Measurements from ENCODE around the gene TMEM222. TPM values are rescaled to one million over a fixed set of nuclear protein-coding genes. Genes with fewer than 3 reads are reported as not detected.
A peak's percentile ranks its signal among the peaks of the same experiment; 100 is the strongest.

TMEM222 gene
- total RNA-seq, 1 donor from 2014 or later = 11.1 TPM

DNA sequence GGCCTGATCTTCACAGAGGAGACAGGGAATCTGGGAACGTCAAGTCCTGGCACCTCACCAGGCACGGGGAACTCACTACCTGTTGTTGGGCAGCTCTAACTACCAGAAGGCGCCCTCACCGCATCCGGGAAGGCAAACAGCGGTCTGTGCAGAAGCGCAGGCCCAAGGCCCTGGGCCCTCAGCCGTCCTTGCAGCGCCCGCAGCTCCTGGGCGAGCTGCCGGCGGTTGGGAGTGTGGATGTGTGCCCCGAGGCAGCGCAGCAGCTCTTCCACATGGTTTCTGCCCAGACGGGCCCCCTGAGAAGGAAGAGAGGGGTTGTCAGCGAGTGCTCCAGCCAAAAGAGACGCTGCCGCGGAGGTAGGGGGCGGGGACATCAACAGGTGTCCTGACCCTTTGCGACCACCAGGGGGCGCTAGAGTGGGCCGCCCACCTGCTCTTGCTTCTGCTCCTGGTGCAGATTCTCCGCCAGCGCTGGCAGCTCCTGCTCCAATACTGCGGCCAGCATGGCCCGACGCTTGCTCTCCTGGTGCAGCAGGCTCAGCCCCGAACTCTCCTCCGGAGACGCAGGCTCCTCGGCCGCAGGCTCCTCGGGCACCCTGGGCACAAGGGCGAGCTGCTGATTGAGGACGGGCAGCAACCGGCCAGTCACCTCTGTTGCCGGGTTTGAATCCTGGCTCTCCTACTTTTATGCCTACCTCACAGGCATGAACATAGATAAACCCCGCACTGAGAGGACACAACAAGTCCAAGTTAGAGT is 35.5 kb downstream of the TMEM222 start:
- TF ChIP-seq CTCF (conservative IDR thresholded peaks at IDR 0.05; ENCODE audit: low read depth, low read length) = peak; percentile 76
- DNase-seq (ENCODE audit: low read depth) = no peak
- H3K4me3 ChIP-seq (ENCODE audit: low read depth, low read length) = no peak overlapping the region

DNA sequence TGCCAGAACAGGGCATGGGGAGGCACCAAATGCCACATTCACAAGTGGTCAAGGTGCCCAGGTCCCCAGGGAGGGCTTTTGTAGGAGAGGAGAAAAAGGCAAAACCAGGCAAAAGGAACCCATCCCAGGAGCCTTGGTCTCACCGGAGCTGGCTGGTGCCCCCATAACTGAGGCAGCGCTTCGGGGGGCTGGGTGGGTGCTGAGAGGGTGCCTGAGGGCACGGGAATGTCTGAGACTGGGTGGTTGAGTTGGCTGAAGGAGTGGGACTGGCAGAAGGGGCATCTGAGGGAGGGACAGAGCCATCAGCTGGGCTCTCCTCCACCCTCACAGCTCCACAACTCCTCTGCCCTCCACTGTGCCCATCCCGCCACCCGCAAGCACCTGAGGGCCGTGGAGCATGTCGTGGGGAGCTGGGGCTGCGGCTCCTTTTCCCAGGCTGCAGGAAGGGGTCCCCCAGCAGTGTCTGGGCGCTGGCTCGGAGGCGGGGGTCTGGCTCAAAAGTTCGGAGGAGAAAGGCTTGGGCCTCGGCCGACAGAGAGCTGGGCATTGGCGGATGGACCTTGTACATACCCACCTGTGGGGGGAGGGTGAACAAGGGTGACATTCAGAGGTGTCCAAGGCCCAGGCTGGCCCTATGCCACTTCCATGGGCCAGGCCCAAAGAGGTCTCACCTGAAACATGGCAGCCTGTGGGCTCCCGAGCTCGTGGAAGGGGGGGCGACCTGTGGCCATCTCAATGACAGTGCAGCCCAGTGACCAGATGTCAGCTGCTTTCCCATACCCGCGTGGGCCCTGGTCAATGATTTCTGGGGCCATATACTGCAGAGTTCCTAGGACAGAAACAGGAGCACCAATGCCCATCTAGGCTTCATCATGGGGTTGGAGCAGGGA is 36.3 kb downstream of the TMEM222 start:
- no peak overlapping the region for H3K4me3 ChIP-seq (ENCODE audit: low read depth, low read length)
- DNase-seq (ENCODE audit: low read depth) = no peak
- no peak for TF ChIP-seq CTCF (conservative IDR thresholded peaks at IDR 0.05; ENCODE audit: low read depth, low read length)

DNA sequence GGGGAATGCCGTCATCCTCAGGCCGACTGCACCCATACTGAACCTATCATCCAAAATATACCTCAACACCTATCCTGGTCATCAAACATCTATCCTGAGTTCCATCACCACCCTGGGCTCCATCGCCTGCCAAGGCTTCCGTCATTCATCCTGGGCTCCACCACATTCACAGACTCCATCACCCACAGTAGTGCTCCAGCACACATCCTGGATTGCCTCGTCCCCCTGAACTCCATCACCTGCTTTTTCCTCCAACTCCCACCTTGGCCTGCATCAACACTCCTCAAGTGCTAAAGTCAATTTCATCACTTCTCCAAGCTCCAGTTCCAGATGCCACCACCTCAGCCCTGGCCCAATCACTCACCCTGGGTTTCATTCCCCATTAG is 37.0 kb downstream of the TMEM222 start:
- DNase-seq (ENCODE audit: low read depth) = no peak
- no peak overlapping the region for H3K4me3 ChIP-seq (ENCODE audit: low read depth, low read length)
- TF ChIP-seq CTCF (conservative IDR thresholded peaks at IDR 0.05; ENCODE audit: low read depth, low read length) = no peak

- no peak for DNase-seq (ENCODE audit: low read depth)
- TF ChIP-seq CTCF (conservative IDR thresholded peaks at IDR 0.05; ENCODE audit: low read depth, low read length) = no peak
- no peak overlapping the region for H3K4me3 ChIP-seq (ENCODE audit: low read depth, low read length)
Measured at GRCh38 chr1:27359822-27360158, 37.8 kb downstream of the TMEM222 start.

- no peak for TF ChIP-seq CTCF (conservative IDR thresholded peaks at IDR 0.05; ENCODE audit: low read depth, low read length)
Measured at GRCh38 chr1:27360159-27361043, 38.4 kb downstream of the TMEM222 start.

DNA sequence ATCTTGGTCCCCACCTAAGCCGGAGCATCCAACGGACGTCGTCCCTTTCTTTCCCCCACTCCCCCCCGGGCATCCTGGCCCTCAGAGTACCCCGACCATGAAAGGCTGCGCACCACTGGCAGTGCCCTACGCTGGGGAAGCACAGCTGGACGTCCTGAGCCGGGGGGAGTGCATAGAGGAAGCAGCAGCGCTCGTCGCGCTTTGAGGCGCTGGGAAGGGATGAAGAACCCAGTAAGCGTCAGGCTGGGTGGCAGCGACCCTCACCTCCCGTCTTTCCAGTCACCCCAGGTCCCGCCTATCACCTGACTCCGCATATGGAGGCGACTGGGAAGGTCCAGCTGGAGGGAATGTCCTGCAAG is 39.1 kb downstream of the TMEM222 start:
- no peak for DNase-seq (ENCODE audit: low read depth)
- no peak overlapping the region for H3K4me3 ChIP-seq (ENCODE audit: low read depth, low read length)
- no peak for TF ChIP-seq CTCF (conservative IDR thresholded peaks at IDR 0.05; ENCODE audit: low read depth, low read length)

More at GRCh38 chr1:27360159-27361043, 38.4 kb downstream of the TMEM222 start:
- H3K4me3 ChIP-seq (ENCODE audit: low read depth, low read length) = no peak overlapping the region
- DNase-seq (ENCODE audit: low read depth) = no peak
